Karpas-422 (cell line): ENCODE measurements around the gene NECAB2. TPM values are rescaled to one million over a fixed set of nuclear protein-coding genes. Genes with fewer than 3 reads are reported as not detected.

ENCODE experiments used
- DNase-seq: peaks from one replicate; pipeline ENCODE4 v3.0.0-alpha.2; 2015
- H2AFZ ChIP-seq: fragments of 200-600 bp; sonication (generic); 2 replicates; pipeline ENCODE4 v1.6.1; 2014; ENCODE audit warnings: antibody characterized with exemption, low read length, mixed read lengths
- H3K27ac ChIP-seq: fragments of 200-600 bp; sonication (generic); 2 replicates; pipeline ENCODE4 v1.5.1; 2014; ENCODE audit warnings: mild to moderate bottlenecking, low read length, moderate library complexity
- H3K27me3 ChIP-seq: fragments of 200-600 bp; sonication (generic); 2 replicates; pipeline ENCODE4 v1.6.1; 2014; ENCODE audit warnings: low read length, mixed read lengths
- H3K36me3 ChIP-seq: fragments of 200-600 bp; sonication (generic); 2 replicates; pipeline ENCODE4 v1.6.1; 2014; ENCODE audit warnings: low read length, mixed read lengths; ENCODE audit not compliant: insufficient read depth
- H3K4me1 ChIP-seq: fragments of 200-600 bp; sonication (generic); 2 replicates; pipeline ENCODE4 v1.6.1; 2014; ENCODE audit warnings: mild to moderate bottlenecking, low read length, mixed read lengths
- H3K4me2 ChIP-seq: fragments of 200-600 bp; sonication (generic); 2 replicates; pipeline ENCODE4 v1.6.1; 2014; ENCODE audit warnings: low read length, low read depth, mild to moderate bottlenecking; ENCODE audit not compliant: poor library complexity, severe bottlenecking
- H3K4me3 ChIP-seq: fragments of 200-600 bp; sonication (generic); 2 replicates; pipeline ENCODE4 v1.5.1; 2014; ENCODE audit warnings: mild to moderate bottlenecking, antibody characterized with exemption, low read length, mixed read lengths
- H3K79me2 ChIP-seq: fragments of 200-600 bp; sonication (generic); 2 replicates; pipeline ENCODE4 v1.6.1; 2014; ENCODE audit warnings: mild to moderate bottlenecking, low read length, mixed read lengths
- H3K9ac ChIP-seq: fragments of 200-600 bp; sonication (generic); 2 replicates; pipeline ENCODE4 v1.6.0; 2014; ENCODE audit warnings: low read length
- H3K9me2 ChIP-seq: fragments of 200-600 bp; sonication (generic), shearing (Covaris generic); replicated peaks from 2 replicates; pipeline ENCODE4 v1.6.0; 2014; ENCODE audit warnings: mild to moderate bottlenecking, low read length, moderate library complexity; ENCODE audit not compliant: insufficient read depth
- H3K9me3 ChIP-seq: fragments of 300-700, 200-600 bp; sonication (generic); 2 replicates; pipeline ENCODE4 v1.6.1; 2014; ENCODE audit warnings: low read length, mixed read lengths
- H4K20me1 ChIP-seq: fragments of 200-600 bp; sonication (generic); 2 replicates; pipeline ENCODE4 v1.6.1; 2014; ENCODE audit warnings: mild to moderate bottlenecking, antibody characterized with exemption, low read length, low read depth; ENCODE audit not compliant: insufficient read depth
- total RNA-seq: library from RNA; depleted of rRNA; stranded (reverse); fragments of >200 nt; shearing (Covaris generic); gene quantifications from 2 replicates; pipeline ENCODE4 v1.2.3, GENCODE V29; 2014; ENCODE audit warnings: low replicate concordance

NECAB2 gene
- total RNA-seq, 1 experiment from 2014 or later = not detected

- no peaks in the 10 kb centered on the region for H3K27me3 ChIP-seq
- peak within 1 kb of the TSS; percentile 24 for H3K9ac ChIP-seq
- peak within 1 kb of the TSS; percentile 46; the same call in 1 of the 2 replicates for H3K4me3 ChIP-seq
- no peaks in the 10 kb centered on the region for H3K36me3 ChIP-seq
- H3K79me2 ChIP-seq = no peaks in the 10 kb centered on the region
- DNase-seq = peak; percentile 89
- no peaks in the 10 kb centered on the region for H3K9me2 ChIP-seq
- no peaks in the 10 kb centered on the region for H3K9me3 ChIP-seq
- no peak within 1 kb of the TSS for H2AFZ ChIP-seq
- H3K4me1 ChIP-seq = peaks cover 10% of the 10 kb centered on the region
- peak within 1 kb of the TSS; percentile 61 for H3K4me2 ChIP-seq
- no peak within 1 kb of the TSS for H3K27ac ChIP-seq
- 0 out of 2 replicates have a peak, but pooled peaks cover 3% of the 10 kb centered on the region for H4K20me1 ChIP-seq
These were observed 14.9 kb upstream of the NECAB2 start, which contains the start of gene OSGIN1 for GRCh38 chr16:83952940-83953795. OSGIN1 (plus strand) TSS chr16:83953240; CDS start chr16:83957672, 4,432 bp downstream.

DNA sequence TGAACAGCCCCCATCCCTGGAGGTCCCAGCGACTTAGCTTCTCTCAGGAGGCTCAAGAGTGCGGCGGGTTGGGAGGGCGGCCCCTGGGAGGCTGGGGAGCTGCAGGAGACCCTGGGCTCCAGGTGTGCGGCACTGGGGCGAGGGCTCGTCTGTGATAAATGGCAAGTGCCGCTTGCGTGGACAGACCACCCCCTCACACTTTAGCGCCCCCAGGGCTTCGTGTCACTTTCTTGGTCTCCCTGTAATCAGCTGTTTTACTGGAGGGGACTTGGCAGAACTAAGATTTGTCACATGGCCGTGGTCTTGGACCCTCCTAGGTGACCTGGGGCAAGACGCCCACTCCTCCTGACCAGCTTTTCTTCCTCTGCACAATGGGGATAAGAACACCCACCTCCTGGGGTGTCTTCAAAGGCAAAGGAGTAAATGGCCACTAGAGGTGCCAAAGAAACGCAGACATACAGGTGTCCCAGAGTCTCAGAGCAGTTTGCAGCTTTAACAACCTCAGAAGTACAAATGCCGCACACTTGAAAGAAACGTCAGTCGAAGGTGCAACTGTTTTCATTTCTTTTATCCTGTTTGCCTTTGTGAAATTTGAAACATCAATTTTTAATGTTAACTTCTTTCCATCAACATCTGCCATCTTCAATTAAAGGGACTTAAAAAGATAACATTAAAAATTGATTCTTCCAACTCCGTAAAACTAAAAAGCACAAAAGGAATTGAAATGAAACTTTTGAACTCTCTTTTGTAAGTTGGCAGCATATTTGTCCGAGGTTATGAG, 14.1 kb upstream of the NECAB2 start:
- Histone ChIP-seq H3K4me3 (no peak overlapping the region), H3K9me3 (no peaks in the 10 kb centered on the region), H4K20me1 (0 out of 2 replicates have a peak, but pooled peaks cover 3% of the 10 kb centered on the region), H3K9me2 (no peaks in the 10 kb centered on the region), H3K27ac (no peak overlapping the region), H3K36me3 (no peaks in the 10 kb centered on the region), H3K9ac (no peak overlapping the region), H3K4me1 (peaks cover 10% of the 10 kb centered on the region), H2AFZ (no peak overlapping the region), H3K27me3 (no peaks in the 10 kb centered on the region), H3K79me2 (no peaks in the 10 kb centered on the region), H3K4me2 (no peak overlapping the region)
- DNase-seq = peak; percentile 77

GRCh38 chr16:83954577-83955016, 13.4 kb upstream of the NECAB2 start:
- Histone ChIP-seq H3K4me3 (no peak overlapping the region), H3K4me1 (peaks cover 10% of the 10 kb centered on the region), H3K9me3 (no peaks in the 10 kb centered on the region), H3K79me2 (no peaks in the 10 kb centered on the region), H2AFZ (no peak overlapping the region), H3K27ac (no peak overlapping the region), H3K36me3 (no peaks in the 10 kb centered on the region), H3K9me2 (no peaks in the 10 kb centered on the region), H3K9ac (no peak overlapping the region), H3K27me3 (no peaks in the 10 kb centered on the region), H3K4me2 (no peak overlapping the region), H4K20me1 (0 out of 2 replicates have a peak, but pooled peaks cover 3% of the 10 kb centered on the region)
- no peak for DNase-seq

- H3K9me2 ChIP-seq = no peaks in the 10 kb centered on the region
- no peak overlapping the region for H3K4me3 ChIP-seq
- H3K9me3 ChIP-seq = no peaks in the 10 kb centered on the region
- H4K20me1 ChIP-seq = 0 out of 2 replicates have a peak, but pooled peaks cover 3% of the 10 kb centered on the region
- no peak for DNase-seq
- no peak overlapping the region for H3K27ac ChIP-seq
- H3K79me2 ChIP-seq = no peaks in the 10 kb centered on the region
- H3K27me3 ChIP-seq = no peaks in the 10 kb centered on the region
- no peak overlapping the region for H2AFZ ChIP-seq
- no peak overlapping the region for H3K9ac ChIP-seq
- no peak overlapping the region for H3K4me2 ChIP-seq
- peaks cover 10% of the 10 kb centered on the region for H3K4me1 ChIP-seq
- no peaks in the 10 kb centered on the region for H3K36me3 ChIP-seq
These were observed 12.6 kb upstream of the NECAB2 start for GRCh38 chr16:83955218-83956130.

DNA sequence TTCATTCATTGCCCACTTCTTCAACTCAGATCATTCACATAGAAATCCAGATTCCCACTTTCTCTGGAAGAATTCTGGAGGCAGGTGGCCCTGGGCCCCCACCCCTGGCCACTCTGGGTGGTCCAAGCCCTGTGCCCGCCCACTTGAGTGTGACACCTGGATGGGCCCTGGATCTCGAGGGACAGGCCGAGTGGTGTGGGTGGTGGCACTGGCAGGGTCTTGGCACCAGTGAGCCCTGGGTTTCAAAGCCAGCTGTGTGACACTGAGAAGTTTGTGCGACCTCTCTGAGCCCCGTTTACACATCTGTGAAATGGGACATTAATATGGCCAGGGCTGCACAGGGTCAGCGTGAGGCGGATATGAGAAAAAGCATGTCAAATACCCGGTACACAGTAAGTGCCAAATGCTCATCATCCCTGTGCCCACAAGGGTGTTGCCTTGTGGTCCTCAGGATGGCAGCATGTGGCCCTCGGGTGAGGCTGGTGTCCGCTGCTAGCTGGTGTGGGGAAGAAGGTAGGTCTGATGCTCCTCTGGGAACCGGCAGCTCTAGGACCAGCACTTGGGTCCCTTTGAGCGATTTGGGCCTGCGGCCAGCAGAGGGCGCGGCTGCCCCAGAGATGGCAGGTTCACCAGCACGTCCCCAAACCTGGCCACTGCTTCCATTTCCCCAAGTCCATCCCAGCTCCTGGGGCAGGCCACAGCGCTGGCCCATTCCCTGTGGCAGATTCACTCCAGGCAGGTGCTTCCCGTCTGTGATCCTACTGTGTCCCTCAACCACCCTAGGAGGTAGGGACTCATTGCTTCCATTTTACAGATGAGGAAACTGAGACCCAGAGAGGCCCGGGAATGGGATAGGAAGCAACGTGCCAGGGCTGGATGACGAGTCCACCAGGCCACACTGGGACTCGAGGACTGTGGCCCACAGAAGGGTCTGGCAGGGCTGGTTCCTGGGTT, 11.4 kb upstream of the NECAB2 start:
- Histone ChIP-seq H2AFZ (no peak overlapping the region), H3K9me3 (no peaks in the 10 kb centered on the region), H3K4me3 (no peak overlapping the region), H3K4me1 (peaks cover 10% of the 10 kb centered on the region), H3K36me3 (no peaks in the 10 kb centered on the region), H3K4me2 (no peak overlapping the region), H3K9me2 (no peaks in the 10 kb centered on the region), H3K27ac (no peak overlapping the region), H4K20me1 (0 out of 2 replicates have a peak, but pooled peaks cover 3% of the 10 kb centered on the region), H3K9ac (no peak overlapping the region), H3K79me2 (no peaks in the 10 kb centered on the region), H3K27me3 (no peaks in the 10 kb centered on the region)
- peak; percentile 91 for DNase-seq

- H3K79me2 ChIP-seq = no peaks in the 10 kb centered on the region
- DNase-seq = no peak
- H3K27ac ChIP-seq = no peak overlapping the region
- no peak overlapping the region for H2AFZ ChIP-seq
- no peaks in the 10 kb centered on the region for H3K36me3 ChIP-seq
- peaks cover 10% of the 10 kb centered on the region for H3K4me1 ChIP-seq
- no peak overlapping the region for H3K4me2 ChIP-seq
- no peak overlapping the region for H3K9ac ChIP-seq
- H3K27me3 ChIP-seq = no peaks in the 10 kb centered on the region
- no peak overlapping the region for H3K4me3 ChIP-seq
- H4K20me1 ChIP-seq = 0 out of 2 replicates have a peak, but pooled peaks cover 3% of the 10 kb centered on the region
- no peaks in the 10 kb centered on the region for H3K9me3 ChIP-seq
- H3K9me2 ChIP-seq = no peaks in the 10 kb centered on the region
These were observed 10.7 kb upstream of the NECAB2 start for GRCh38 chr16:83957296-83957855.
